PC-9 (cell line): Measurements from ENCODE around the gene GRID2IP. TPM values are rescaled to one million over a fixed set of nuclear protein-coding genes. Genes with fewer than 3 reads are reported as not detected.
A peak's percentile ranks its signal among the peaks of the same experiment; 100 is the strongest.
"Not testable (repeated sequence)": the region's sequence is repeated elsewhere in the genome, so short reads cannot be mapped to it uniquely, and the experiment has no call there.

ENCODE experiments used
- BruUV-seq: library from RNA; stranded (reverse); fragments of 400-500 nt; replicated peaks from 2 replicates; lab custom pipeline; 2021; lab: Mats Ljungman, UMichigan
- CTCF ChIA-PET: fragments of 300-600 bp; sonication (Branson Sonifier 250); formaldehyde crosslinking; loops from one replicate; lab custom pipeline; 2022; ENCODE audit warnings: antibody characterized with exemption; lab: Charles Lee
- POLR2A ChIA-PET: fragments of 300-600 bp; sonication (Branson Sonifier 250); formaldehyde crosslinking; loops from one replicate; lab custom pipeline; 2022; ENCODE audit warnings: antibody characterized with exemption; ENCODE audit not compliant: unreplicated experiment; lab: Charles Lee
- DNase-seq, 2 experiments: peaks; one replicate each; pipeline versions ENCODE4 v3.0.0 to v3.0.0-alpha.2; 2015 to 2022; ENCODE audit warnings: mixed read lengths in 1 of 2
- H2AFZ ChIP-seq: fragments of 200-600 bp; sonication (generic); 2 replicates; pipeline ENCODE4 v1.8.1; 2017; ENCODE audit warnings: antibody characterized with exemption
- H3F3A ChIP-seq: fragments of 200-600 bp; sonication (generic); 2 replicates; pipeline ENCODE4 v1.8.1; 2017; ENCODE audit warnings: antibody characterized with exemption, mild to moderate bottlenecking, low read depth; ENCODE audit not compliant: insufficient read depth
- H3K27ac ChIP-seq: fragments of 200-600 bp; sonication (generic); 2 replicates; pipeline ENCODE4 v1.6.1; 2016; ENCODE audit warnings: mixed run types
- H3K27me3 ChIP-seq: fragments of 200-600 bp; sonication (generic); 2 replicates; pipeline ENCODE4 v1.6.1; 2016; ENCODE audit warnings: low read depth, mixed run types; ENCODE audit not compliant: insufficient read depth
- H3K36me3 ChIP-seq: fragments of 200-600 bp; sonication (generic); 2 replicates; pipeline ENCODE4 v1.6.1; 2016; ENCODE audit warnings: low read depth, mixed run types
- H3K4me1 ChIP-seq: fragments of 200-600 bp; sonication (generic); replicated peaks from 2 replicates; pipeline ENCODE4 v1.6.1; 2016; ENCODE audit warnings: mixed run types; ENCODE audit not compliant: insufficient read depth
- H3K4me2 ChIP-seq: fragments of 200-600 bp; sonication (generic); 2 replicates; pipeline ENCODE4 v1.6.1; 2017; ENCODE audit warnings: mixed run types
- H3K4me3 ChIP-seq: fragments of 200-600 bp; sonication (generic); 2 replicates; pipeline ENCODE4 v1.6.1; 2016; ENCODE audit warnings: mixed run types
- H3K79me2 ChIP-seq: fragments of 200-600 bp; sonication (generic); 2 replicates; pipeline ENCODE4 v1.6.1; 2017; ENCODE audit warnings: low read depth, mixed run types
- H3K9me2 ChIP-seq: fragments of 200-600 bp; sonication (generic); 2 replicates; pipeline ENCODE4 v1.8.1; 2017; ENCODE audit warnings: mild to moderate bottlenecking; ENCODE audit not compliant: insufficient read depth
- H3K9me3 ChIP-seq: fragments of 200-600 bp; sonication (generic); 2 replicates; pipeline ENCODE4 v1.8.1; 2016; ENCODE audit warnings: low read depth; ENCODE audit not compliant: insufficient read depth
- H4K20me1 ChIP-seq: fragments of 200-600 bp; sonication (generic); 2 replicates; pipeline ENCODE4 v1.8.1; 2017; ENCODE audit not compliant: insufficient read depth
- CTCF ChIP-seq: fragments of 200-600 bp; sonication (generic); conservative IDR thresholded peaks from 2 replicates; pipeline ENCODE4 v1.6.1; 2017; ENCODE audit warnings: mixed run types, antibody characterized with exemption, mild to moderate bottlenecking, moderate library complexity
- EZH2 ChIP-seq: fragments of 200-600 bp; sonication (generic); IDR thresholded peaks from 2 replicates; pipeline ENCODE4 v1.8.0; 2017; ENCODE audit warnings: antibody characterized with exemption, low read depth
- intact Hi-C: fragments of 100-400 bp; cut with micrococcal nuclease; formaldehyde crosslinking; loops from one replicate; pipeline ENCODE4 v1.10.0; 2022; ENCODE audit not compliant: unreplicated experiment
- total RNA-seq: library from RNA; stranded (reverse); gene quantifications from 2 replicates; pipeline ENCODE4 v1.2.3, GENCODE V29; 2021

The GRID2IP gene
- total RNA-seq, 1 experiment from 2014 or later = 1.3 TPM

GRCh38 chr7:6589829-6590644 is 38.8 kb upstream of the GRID2IP start, which contains the start of gene INTS15:
INTS15 (plus strand) TSS chr7:6590021; CDS start chr7:6590284, 263 bp downstream.
- Histone ChIP-seq H3K27me3 (no peaks in the 10 kb centered on the region), H3K4me2 (peak within 1 kb of the TSS; percentile 90), H3K36me3 (peaks cover 19% of the 10 kb centered on the region; the same call in 1 of the 2 replicates), H3K9me2 (no peaks in the 10 kb centered on the region), H4K20me1 (no peaks in the 10 kb centered on the region), H3K4me3 (peak within 1 kb of the TSS; percentile 92), H3K9me3 (no peaks in the 10 kb centered on the region), H2AFZ (peak within 1 kb of the TSS; percentile 96), H3K79me2 (peaks cover 15% of the 10 kb centered on the region), H3F3A (peaks cover 7% of the 10 kb centered on the region; the same call in 1 of the 2 replicates), H3K27ac (no peak within 1 kb of the TSS), H3K4me1 (peaks cover 13% of the 10 kb centered on the region)
- intact Hi-C loops = loop anchor here (1.0 to 10.0 kb wide), 3 partner anchors 47 to 337 kb away; partner anchors contain the start of gene ZNF316
- no peak; the same call in 1 of the 2 replicates for TF ChIP-seq CTCF
- TF ChIP-seq EZH2 = no peak
- ChIA-PET POLR2A (no interaction called here), CTCF (interaction anchor here (0.6 to 1.0 kb wide), 3 partner anchors 12 to 1390 kb away, joined by 3 to 4 read pairs (median 3); no protein-coding TSS in a partner anchor)
- BruUV-seq = no TSS peak
- DNase-seq = peak; percentile 52 to 90

GRCh38 chr7:6589151-6589828 is 38.0 kb upstream of the GRID2IP start:
- Histone ChIP-seq H3K27ac (no peak overlapping the region), H3K4me3 (peak overlapping the region; percentile 92; the same call in 1 of the 2 replicates), H3K4me1 (peaks cover 13% of the 10 kb centered on the region), H3K9me3 (no peaks in the 10 kb centered on the region), H3K79me2 (peaks cover 15% of the 10 kb centered on the region), H3K4me2 (peak overlapping the region; percentile 79), H2AFZ (peak overlapping the region; percentile 75; the same call in 1 of the 2 replicates), H3K27me3 (no peaks in the 10 kb centered on the region), H3K36me3 (peaks cover 26% of the 10 kb centered on the region), H3F3A (peaks cover 7% of the 10 kb centered on the region; the same call in 1 of the 2 replicates), H4K20me1 (no peaks in the 10 kb centered on the region), H3K9me2 (no peaks in the 10 kb centered on the region)
- BruUV-seq = no TSS peak
- no peak for DNase-seq
- POLR2A ChIA-PET = no interaction called here
- intact Hi-C loops = loop anchor here (5.0 kb wide), 1 partner anchor 338 kb away; no protein-coding TSS in a partner anchor
- 0 out of 2 replicates have a peak, but pooled peaks have one; percentile 50 for TF ChIP-seq CTCF
- TF ChIP-seq EZH2 = no peak
- CTCF ChIA-PET = interaction anchor here (0.6 to 1.0 kb wide), 3 partner anchors 11 to 1391 kb away, joined by 3 to 4 read pairs (median 3); no protein-coding TSS in a partner anchor

GRCh38 chr7:6588566-6588965 is 37.3 kb upstream of the GRID2IP start:
- Histone ChIP-seq H3K4me3 (no peak overlapping the region), H3K27ac (no peak overlapping the region), H3K4me1 (peaks cover 13% of the 10 kb centered on the region), H3K79me2 (peaks cover 15% of the 10 kb centered on the region), H2AFZ (no peak overlapping the region), H3K27me3 (no peaks in the 10 kb centered on the region), H3F3A (peaks cover 7% of the 10 kb centered on the region; the same call in 1 of the 2 replicates), H3K9me3 (no peaks in the 10 kb centered on the region), H3K36me3 (peaks cover 27% of the 10 kb centered on the region), H4K20me1 (no peaks in the 10 kb centered on the region), H3K9me2 (no peaks in the 10 kb centered on the region), H3K4me2 (no peak overlapping the region)
- ChIA-PET CTCF (no interaction called here), POLR2A (no interaction called here)
- intact Hi-C loops = loop anchor here (5.0 kb wide), 1 partner anchor 339 kb away; no protein-coding TSS in a partner anchor
- no peak for DNase-seq
- TF ChIP-seq CTCF (no peak), EZH2 (no peak)
- no TSS peak for BruUV-seq

GRCh38 chr7:6585746-6586432 is 34.6 kb upstream of the GRID2IP start:
- CTCF ChIA-PET, H3K9me3 ChIP-seq, H3K4me2 ChIP-seq, DNase-seq, H3K27ac ChIP-seq, BruUV-seq, H3K79me2 ChIP-seq, H3K4me1 ChIP-seq, H2AFZ ChIP-seq, H4K20me1 ChIP-seq, H3K4me3 ChIP-seq, POLR2A ChIA-PET, H3F3A ChIP-seq, H3K9me2 ChIP-seq, H3K27me3 ChIP-seq: not testable (repeated sequence)
- H3K36me3 ChIP-seq = peaks cover 29% of the 10 kb centered on the region
- intact Hi-C loops = loop anchor here (5.0 kb wide), 1 partner anchor 341 kb away; no protein-coding TSS in a partner anchor
